Heart right ventricle (tissue), 16 donors: ENCODE data around the gene M6PR. TPM values are rescaled to one million over a fixed set of nuclear protein-coding genes. Genes with fewer than 3 reads are reported as not detected.

Experiments
- ATAC-seq, 8 donors: fragments of 200-7000 bp; cut with Tn5 transposase; one replicate each; pipeline ENCODE4 v1.9.1; 2020; ENCODE audit warnings: mild to moderate bottlenecking in 8 of 8, moderate library complexity in 8 of 8, moderate number of reproducible peaks in 1 of 8
- DNase-seq, 2 donors: peaks; one replicate each; pipeline ENCODE4 v3.0.0-alpha.2; 2020
- H3K27ac ChIP-seq, 10 donors: fragments of 200-600 bp; sonication (generic) in 2 of 10; one replicate each; pipeline versions ENCODE4 v1.5.0 to v1.8.0; 2020 to 2022; ENCODE audit warnings: mild to moderate bottlenecking in 3 of 10
- H3K27me3 ChIP-seq, 7 donors: fragments of 200-600 bp; one replicate each; pipeline ENCODE4 v1.8.0; 2021 to 2022; ENCODE audit warnings: mild to moderate bottlenecking in 2 of 7
- H3K36me3 ChIP-seq, 9 donors: fragments of 200-600 bp; sonication (generic) in 1 of 9; one replicate each; pipeline versions ENCODE4 v1.5.0 to v1.8.0; 2020 to 2022; ENCODE audit warnings: mild to moderate bottlenecking in 2 of 9
- H3K4me1 ChIP-seq, 9 donors: fragments of 200-600 bp; sonication (generic) in 1 of 9; one replicate each; pipeline versions ENCODE4 v1.5.0 to v1.8.0; 2020 to 2022; ENCODE audit warnings: mild to moderate bottlenecking in 4 of 9
- H3K4me3 ChIP-seq, 10 donors: fragments of 200-600 bp; sonication (generic) in 2 of 10; one replicate each; pipeline versions ENCODE4 v1.5.0 to v1.8.0; 2020 to 2022; ENCODE audit warnings: mild to moderate bottlenecking in 7 of 10, moderate library complexity in 2 of 10
- H3K9me3 ChIP-seq, 11 donors: fragments of 200-600 bp in 10 of 11; sonication (generic) in 2 of 11; one replicate each; pipeline versions ENCODE4 v1.5.0 to v1.8.0; 2013 to 2022; ENCODE audit warnings: mild to moderate bottlenecking in 2 of 11, control low read depth in 1 of 11, moderate library complexity in 1 of 11
- WGBS, 2 donors: extraction: QIAGEN DNeasy Blood & Tissue Kit; methylation state at CpG; one replicate each; pipeline ENCODE4 v1.1.7; 2013; ENCODE audit warnings: inconsistent platforms in 1 of 2; 5-methylcytosine and 5-hydroxymethylcytosine counted together
- intact Hi-C, 10 donors: fragments of 100-400 bp; cut with DNase I; formaldehyde crosslinking; loops; one replicate each; pipeline versions ENCODE4 v1.11.1 to v1.14.2; 2022
- long read RNA-seq, 3 donors: library from polyadenylated mRNA; unstranded; transcript quantifications; one replicate each; pipeline ENCODE4 v2.0.0, GENCODE V29; 2020 to 2021
- polyA plus RNA-seq, 2 donors: library from polyadenylated mRNA; stranded (reverse); fragments of 200-250 nt; gene quantifications; one replicate each; pipeline ENCODE4 v1.2.3, GENCODE V29; 2013
- total RNA-seq, 10 donors: library from RNA; stranded (reverse); fragmentation: NEBNext Ultra II Directional in 3 of 10; extraction: Animal tissue kit (Norgen Biotek cat#: 25700) in 3 of 10; gene quantifications; one replicate each; pipeline versions ENCODE4 v1.2.1 to v1.2.4, GENCODE V29; 2021 to 2023
- TF ChIP-seq, protein P1 (sequence below), 9 donors: fragments of 200-600 bp; sonication (generic) in 2 of 9; IDR thresholded peaks; one replicate each; pipeline versions ENCODE4 v1.5.0 to v1.8.0; 2021 to 2022; ENCODE audit warnings: antibody characterized with exemption in 9 of 9, mild to moderate bottlenecking in 5 of 9, moderate library complexity in 1 of 9
- donor health status: Arrhythmogenic right ventricular cardiomyopathy.
- donor health status: ischemic (EF 13 %, LVEDD 7.1; RV severe dilation, severe dysfunction).
- donor health status: healthy with polysubstance abuse.
- donor health status: DM: no; HTN: yes; CAD: no.
- donor health status: DM: no; HTN: no; CAD: no.
- donor health status: ischemic (EF 25% LVEDD 6.9; RV normal size, moderate dysfunction).
- donor health status: ischemic (EF 25% LVEDD 5.7; RV mildly dilated, moderate dysfunction).
- donor health status: healthy.
- donor health status: DM: yes; HTN: yes; CAD: no.
- donor health status: Ischemic cardiomyopathy.
- donor health status: ischemic (EF 35%, LVEDD 5.7; RV mildly dilated, moderate dysfunction).
- donor health status: nonischemic (EF 11% LVEDD 7.7; RV severe dilation, severe dysfunction).
- donor health status: DM: yes; HTN: yes; CAD: no.
- donor health status: PGD.
- donor health status: ischemic (EF 29% LVEDD 5.4; RV normal size, mild dysfunction).
- donor health status: nonischemic (EF 23%, LVEDD 6.1; RV moderate dilation, normal function).

The M6PR gene
- total RNA-seq, result 100 to 1,000 TPM in 7 of 10 donors, 10 to 100 TPM in 3; 85.5 to 133 (median 104) TPM
- 10 to 100 TPM; 67.1 to 68.7 TPM for polyA plus RNA-seq
- long read RNA-seq, donor 1, transcript M6PR-201 (7 exons, 2,756 nt), result major isoform, 123 of 143 reads
- long read RNA-seq, donor 1, partial matches to known transcripts, result 7 of 143 reads
- long read RNA-seq, donor 1, other reads (novel, unspliced or antisense), result 13 of 143 reads
- long read RNA-seq, donor 2, transcript M6PR-201 (7 exons, 2,756 nt), result major isoform, 124 of 152 reads
- long read RNA-seq, donor 2, partial matches to known transcripts, result 15 of 152 reads
- long read RNA-seq, donor 2, other reads (novel, unspliced or antisense), result 13 of 152 reads
- long read RNA-seq, donor 3, transcript M6PR-201 (7 exons, 2,756 nt), result major isoform, 360 of 398 reads
- long read RNA-seq, donor 3, partial matches to known transcripts, result 27 of 398 reads
- long read RNA-seq, donor 3, other reads (novel, unspliced or antisense), result 9 of 398 reads

DNA sequence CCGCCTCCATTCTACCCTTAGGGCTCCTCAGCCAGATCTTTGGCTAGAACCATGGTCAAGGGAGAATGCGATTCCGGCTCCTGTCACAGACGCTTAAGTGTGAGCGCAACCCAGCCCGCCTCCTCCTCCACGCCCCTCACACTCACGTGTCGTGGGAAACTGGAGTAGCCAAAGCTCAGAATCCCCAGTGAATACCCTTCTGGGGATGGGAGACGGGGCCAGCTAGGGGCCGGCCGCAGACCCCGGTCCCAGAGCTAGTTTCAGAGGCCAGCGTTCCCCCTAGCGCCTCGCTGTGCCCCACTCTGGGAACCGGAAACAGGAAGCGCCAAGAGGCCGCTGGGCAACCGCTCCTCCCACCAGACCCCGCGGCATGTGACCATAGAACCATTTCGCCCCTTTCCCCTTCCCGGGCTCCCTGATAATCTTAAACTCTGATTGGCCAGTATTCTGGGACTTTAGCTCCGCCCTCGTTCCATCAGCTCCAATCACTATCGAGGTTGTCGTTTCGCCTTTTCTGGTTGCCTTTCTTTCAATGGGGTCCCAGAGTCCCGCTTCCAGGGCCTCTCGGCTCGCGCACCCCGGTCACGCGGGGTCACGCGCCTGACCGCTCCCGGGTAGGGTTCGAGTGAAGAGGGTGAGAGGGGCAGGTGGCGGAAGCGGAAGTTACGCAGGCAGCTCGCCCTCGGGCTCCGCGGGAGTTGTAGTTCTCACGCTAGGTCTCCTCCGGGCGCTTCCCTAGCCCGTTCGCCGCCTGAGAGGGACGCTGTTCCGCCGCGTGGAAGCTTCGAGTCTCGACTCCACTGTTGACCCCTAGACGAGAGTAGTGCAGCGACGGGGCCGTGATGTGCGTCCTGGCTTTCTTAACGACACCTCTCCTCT is at the start of gene M6PR:
Gene M6PR (minus strand): TSS at position 304 of the 879 bp plus-strand sequence. CDS start 3,241 bp downstream, outside the sequence.
- H3K36me3 ChIP-seq, result peaks cover 0 to 29% (median 9%) of the 10 kb centered on the region in 9 donors
- ATAC-seq, result peak; percentile 94 to 98 (median 96)
- peak within 1 kb of the TSS; percentile 86 to 98 (median 96) for H3K27ac ChIP-seq
- no peaks in the 10 kb centered on the region for H3K27me3 ChIP-seq
- peaks cover 0 to 10% (median 0%) of the 10 kb centered on the region in 11 donors for H3K9me3 ChIP-seq
- WGBS, 2 donors, result 0% methylated on average over 66 of the region's 66 CpGs
- H3K4me1 ChIP-seq, result peaks cover 7 to 46% (median 27%) of the 10 kb centered on the region in 9 donors
- DNase-seq, result peak; percentile 92 to 95
- intact Hi-C loops, result loop anchor here in 7 of 10 donors (1.0 to 5.0 kb wide), 5 partner anchors 37 to 90 kb away; partner anchors contain the start of gene PHC1 (in 4 of the 7)
- H3K4me3 ChIP-seq, result peak within 1 kb of the TSS; percentile 54 to 89 (median 75)
- TF ChIP-seq, protein P1, sequence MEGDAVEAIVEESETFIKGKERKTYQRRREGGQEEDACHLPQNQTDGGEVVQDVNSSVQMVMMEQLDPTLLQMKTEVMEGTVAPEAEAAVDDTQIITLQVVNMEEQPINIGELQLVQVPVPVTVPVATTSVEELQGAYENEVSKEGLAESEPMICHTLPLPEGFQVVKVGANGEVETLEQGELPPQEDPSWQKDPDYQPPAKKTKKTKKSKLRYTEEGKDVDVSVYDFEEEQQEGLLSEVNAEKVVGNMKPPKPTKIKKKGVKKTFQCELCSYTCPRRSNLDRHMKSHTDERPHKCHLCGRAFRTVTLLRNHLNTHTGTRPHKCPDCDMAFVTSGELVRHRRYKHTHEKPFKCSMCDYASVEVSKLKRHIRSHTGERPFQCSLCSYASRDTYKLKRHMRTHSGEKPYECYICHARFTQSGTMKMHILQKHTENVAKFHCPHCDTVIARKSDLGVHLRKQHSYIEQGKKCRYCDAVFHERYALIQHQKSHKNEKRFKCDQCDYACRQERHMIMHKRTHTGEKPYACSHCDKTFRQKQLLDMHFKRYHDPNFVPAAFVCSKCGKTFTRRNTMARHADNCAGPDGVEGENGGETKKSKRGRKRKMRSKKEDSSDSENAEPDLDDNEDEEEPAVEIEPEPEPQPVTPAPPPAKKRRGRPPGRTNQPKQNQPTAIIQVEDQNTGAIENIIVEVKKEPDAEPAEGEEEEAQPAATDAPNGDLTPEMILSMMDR (IDR thresholded peaks at IDR 0.05), result peak in 8 of 9 donors; percentile 26 to 82 (median 62)

DNA sequence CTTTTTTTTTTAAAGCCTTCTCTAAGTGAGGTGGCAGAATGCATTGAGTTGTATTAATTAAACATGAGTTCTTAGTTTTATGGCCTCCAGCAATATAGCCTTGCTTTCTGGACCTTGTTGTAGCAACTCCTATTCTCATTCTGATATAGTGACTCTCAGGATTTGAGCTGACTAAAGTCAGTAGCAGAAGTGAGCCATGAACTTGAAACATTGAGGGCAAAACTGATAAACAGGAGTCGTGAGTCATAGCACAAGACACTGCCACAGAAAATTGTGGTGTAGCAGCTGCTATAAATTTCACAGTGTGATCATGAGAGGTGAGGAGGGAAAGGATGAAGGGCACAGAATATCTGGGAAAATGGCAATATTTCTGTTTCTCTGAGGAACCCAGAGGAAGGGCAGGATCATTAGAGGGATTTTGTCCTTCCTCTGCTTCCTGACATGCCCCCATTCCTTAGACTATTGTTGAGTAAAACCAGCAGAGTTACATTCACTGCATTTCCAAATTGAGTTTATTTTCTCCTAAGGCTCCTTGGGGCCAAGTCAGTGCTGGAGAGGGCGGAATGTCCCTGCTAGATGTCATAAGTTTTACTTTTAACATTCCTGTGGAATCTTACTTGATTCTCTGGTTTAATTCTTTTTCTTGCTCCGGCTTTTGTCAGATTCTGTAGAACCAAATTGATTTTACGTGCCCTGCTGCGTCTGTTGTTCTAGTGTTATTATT is 47.4 kb upstream of the M6PR start:
- Histone ChIP-seq H3K4me1 (peaks cover 0 to 19% (median 8%) of the 10 kb centered on the region in 9 donors), H3K4me3 (no peak overlapping the region), H3K36me3 (no peaks in the 10 kb centered on the region), H3K27me3 (no peaks in the 10 kb centered on the region), H3K27ac (peak overlapping the region in 1 of 10 donors; percentile 11), H3K9me3 (no peaks in the 10 kb centered on the region)
- 80 to 83% methylated on average over 5 of the region's 5 CpGs for whole genome bisulfite sequencing, 2 donors
- TF ChIP-seq, protein P1 (IDR thresholded peaks at IDR 0.05), result no peak
- intact Hi-C loops, result no loop called here
- DNase-seq, result no peak
- peak in 2 of 8 donors; percentile 51 to 65 for ATAC-seq

DNA sequence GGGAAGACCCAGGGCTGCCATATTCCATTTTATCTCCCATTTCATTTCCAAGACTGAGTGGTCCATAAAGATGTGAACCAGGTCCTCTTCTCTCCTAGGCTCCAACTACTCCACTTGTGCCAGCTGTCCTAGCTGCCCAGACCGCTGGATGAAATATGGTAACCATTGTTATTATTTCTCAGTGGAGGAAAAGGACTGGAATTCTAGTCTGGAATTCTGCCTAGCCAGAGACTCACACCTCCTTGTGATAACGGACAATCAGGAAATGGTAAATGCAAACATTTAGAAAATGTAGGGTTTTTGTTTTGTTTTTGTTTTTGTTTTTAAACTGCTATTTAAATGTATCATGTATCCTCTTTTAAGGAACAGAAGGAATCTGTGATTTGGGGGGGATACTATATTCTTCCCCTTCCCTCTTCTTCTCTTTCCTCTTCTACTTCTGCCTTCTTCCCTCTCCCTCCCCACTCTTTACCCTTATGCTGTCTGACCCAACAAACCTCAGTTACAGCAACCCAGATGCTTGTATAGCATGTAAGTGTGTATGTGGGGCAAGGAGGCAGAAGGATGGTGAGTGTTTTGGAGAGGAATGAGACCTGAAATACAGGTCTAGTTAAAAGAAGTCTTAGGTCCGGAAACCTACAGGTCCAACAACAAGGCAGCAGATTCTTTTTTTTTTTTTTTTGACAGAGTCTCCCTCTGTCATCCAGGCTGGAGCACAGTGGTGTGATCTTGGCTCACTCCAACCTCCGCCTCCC is 45.8 kb upstream of the M6PR start:
- TF ChIP-seq, protein P1 (IDR thresholded peaks at IDR 0.05), result no peak
- ATAC-seq (no peak), DNase-seq (no peak)
- WGBS, 2 donors, result 77 to 78% methylated on average over 4 of the region's 4 CpGs
- Histone ChIP-seq H3K36me3 (no peaks in the 10 kb centered on the region), H3K9me3 (no peaks in the 10 kb centered on the region), H3K4me1 (peaks cover 0 to 34% (median 19%) of the 10 kb centered on the region in 9 donors), H3K27me3 (no peaks in the 10 kb centered on the region), H3K27ac (no peak overlapping the region), H3K4me3 (no peak overlapping the region)
- intact Hi-C loops, result no loop called here
